ENCODE data around the gene GAGE12F.
"Not testable (repeated sequence)": the region's sequence is repeated elsewhere in the genome, so short reads cannot be mapped to it uniquely, and the experiment has no call there.

DNA sequence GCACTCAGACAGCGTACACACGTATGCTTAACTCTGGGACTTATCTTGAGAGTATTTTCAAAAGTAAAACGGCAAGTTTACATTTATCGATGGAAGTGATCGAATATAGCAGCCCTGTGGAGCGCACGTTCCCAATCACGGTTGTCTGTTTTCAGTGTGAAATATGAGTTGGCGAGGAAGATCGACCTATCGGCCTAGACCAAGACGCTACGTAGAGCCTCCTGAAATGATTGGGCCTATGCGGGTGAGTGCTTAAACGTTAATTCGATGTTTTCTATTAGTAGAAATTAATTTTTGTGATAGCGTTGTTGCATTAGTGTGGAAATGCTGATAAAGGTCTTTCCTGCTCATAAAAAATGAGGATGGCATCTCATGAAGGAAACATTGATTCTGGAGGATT, 29.8 kb downstream of the GAGE12F start:
- not testable (repeated sequence) for TF ChIP-seq POLR2A (IDR thresholded peaks at IDR 0.05)
- TF ChIP-seq, protein P1, sequence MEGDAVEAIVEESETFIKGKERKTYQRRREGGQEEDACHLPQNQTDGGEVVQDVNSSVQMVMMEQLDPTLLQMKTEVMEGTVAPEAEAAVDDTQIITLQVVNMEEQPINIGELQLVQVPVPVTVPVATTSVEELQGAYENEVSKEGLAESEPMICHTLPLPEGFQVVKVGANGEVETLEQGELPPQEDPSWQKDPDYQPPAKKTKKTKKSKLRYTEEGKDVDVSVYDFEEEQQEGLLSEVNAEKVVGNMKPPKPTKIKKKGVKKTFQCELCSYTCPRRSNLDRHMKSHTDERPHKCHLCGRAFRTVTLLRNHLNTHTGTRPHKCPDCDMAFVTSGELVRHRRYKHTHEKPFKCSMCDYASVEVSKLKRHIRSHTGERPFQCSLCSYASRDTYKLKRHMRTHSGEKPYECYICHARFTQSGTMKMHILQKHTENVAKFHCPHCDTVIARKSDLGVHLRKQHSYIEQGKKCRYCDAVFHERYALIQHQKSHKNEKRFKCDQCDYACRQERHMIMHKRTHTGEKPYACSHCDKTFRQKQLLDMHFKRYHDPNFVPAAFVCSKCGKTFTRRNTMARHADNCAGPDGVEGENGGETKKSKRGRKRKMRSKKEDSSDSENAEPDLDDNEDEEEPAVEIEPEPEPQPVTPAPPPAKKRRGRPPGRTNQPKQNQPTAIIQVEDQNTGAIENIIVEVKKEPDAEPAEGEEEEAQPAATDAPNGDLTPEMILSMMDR (IDR thresholded peaks at IDR 0.05), result not testable (repeated sequence)
